Endothelial cell (in vitro differentiated cells): ENCODE measurements around the gene ARHGAP18. TPM values are rescaled to one million over a fixed set of nuclear protein-coding genes. Genes with fewer than 3 reads are reported as not detected.

Source experiments
- DNase-seq: peaks from one replicate; pipeline ENCODE4 v3.0.0; 2021; ENCODE audit warnings: low spot score
- H3K27ac Mint-ChIP-seq: one replicate; pipeline ENCODE4 v1.8.0; 2021; ENCODE audit warnings: mixed read lengths, inconsistent platforms; ENCODE audit not compliant: unreplicated experiment
- H3K27me3 Mint-ChIP-seq: one replicate; pipeline ENCODE4 v1.8.0; 2021; ENCODE audit warnings: mild to moderate bottlenecking, moderate library complexity, mixed read lengths, inconsistent platforms; ENCODE audit not compliant: unreplicated experiment
- H3K36me3 Mint-ChIP-seq: one replicate; pipeline ENCODE4 v1.8.0; 2021; ENCODE audit warnings: mild to moderate bottlenecking, low read depth, mixed read lengths, inconsistent platforms; ENCODE audit not compliant: unreplicated experiment
- H3K4me1 Mint-ChIP-seq: one replicate; pipeline ENCODE4 v1.8.0; 2021; ENCODE audit warnings: mild to moderate bottlenecking, mixed read lengths, inconsistent platforms; ENCODE audit not compliant: unreplicated experiment
- H3K4me3 Mint-ChIP-seq: one replicate; pipeline ENCODE4 v1.8.0; 2021; ENCODE audit warnings: mild to moderate bottlenecking, mixed read lengths, inconsistent platforms; ENCODE audit not compliant: unreplicated experiment
- H3K9me3 Mint-ChIP-seq: one replicate; pipeline ENCODE4 v1.8.0; 2021; ENCODE audit warnings: mixed read lengths, inconsistent platforms; ENCODE audit not compliant: unreplicated experiment
- CTCF ChIP-seq: fragments of 200-600 bp; sonication (generic); IDR thresholded peaks from one replicate; pipeline ENCODE4 v1.5.0; 2021; ENCODE audit warnings: antibody characterized with exemption; ENCODE audit not compliant: unreplicated experiment
- total RNA-seq: library from RNA; stranded (reverse); fragmentation: NEBNext Ultra II Directional; extraction: Animal tissue kit (Norgen Biotek cat#: 25700); gene quantifications from one replicate; pipeline ENCODE4 v1.2.1, GENCODE V29; 2021; ENCODE audit not compliant: unreplicated experiment

Gene ARHGAP18
- total RNA-seq, 1 donor from 2014 or later: 102 TPM

GRCh38 chr6:129648819-129649491 lies 61.0 kb downstream of the ARHGAP18 start:
- peaks cover 75% of the 10 kb centered on the region for H3K4me1 Mint-ChIP-seq
- H3K36me3 Mint-ChIP-seq: peaks cover 24% of the 10 kb centered on the region
- H3K27me3 Mint-ChIP-seq: peaks cover 8% of the 10 kb centered on the region
- peak overlapping the region; percentile 93 for H3K27ac Mint-ChIP-seq
- H3K4me3 Mint-ChIP-seq: no peak overlapping the region
- DNase-seq: no peak
- no peak for TF ChIP-seq CTCF
- no peaks in the 10 kb centered on the region for H3K9me3 Mint-ChIP-seq

GRCh38 chr6:129647044-129647443 lies 62.9 kb downstream of the ARHGAP18 start:
- DNase-seq: no peak
- H3K27me3 Mint-ChIP-seq: peaks cover 8% of the 10 kb centered on the region
- peaks cover 69% of the 10 kb centered on the region for H3K4me1 Mint-ChIP-seq
- H3K4me3 Mint-ChIP-seq: no peak overlapping the region
- H3K27ac Mint-ChIP-seq: peak overlapping the region; percentile 86
- no peaks in the 10 kb centered on the region for H3K9me3 Mint-ChIP-seq
- peaks cover 16% of the 10 kb centered on the region for H3K36me3 Mint-ChIP-seq
- TF ChIP-seq CTCF: no peak

GRCh38 chr6:129646642-129647041 lies 63.3 kb downstream of the ARHGAP18 start:
- TF ChIP-seq CTCF: no peak
- no peak for DNase-seq
- peaks cover 8% of the 10 kb centered on the region for H3K27me3 Mint-ChIP-seq
- peaks cover 15% of the 10 kb centered on the region for H3K36me3 Mint-ChIP-seq
- H3K27ac Mint-ChIP-seq: peak overlapping the region; percentile 84
- H3K9me3 Mint-ChIP-seq: no peaks in the 10 kb centered on the region
- H3K4me1 Mint-ChIP-seq: peaks cover 67% of the 10 kb centered on the region
- H3K4me3 Mint-ChIP-seq: no peak overlapping the region

GRCh38 chr6:129645830-129646579 lies 64.0 kb downstream of the ARHGAP18 start:
- peak overlapping the region; percentile 0 for H3K4me3 Mint-ChIP-seq
- H3K9me3 Mint-ChIP-seq: no peaks in the 10 kb centered on the region
- peaks cover 8% of the 10 kb centered on the region for H3K27me3 Mint-ChIP-seq
- DNase-seq: no peak
- peaks cover 16% of the 10 kb centered on the region for H3K36me3 Mint-ChIP-seq
- H3K27ac Mint-ChIP-seq: peak overlapping the region; percentile 96
- no peak for TF ChIP-seq CTCF
- peaks cover 66% of the 10 kb centered on the region for H3K4me1 Mint-ChIP-seq
